Right forelimb (tissue), 1 donor: Measurements from ENCODE around the gene PCCA.
"Not testable (repeated sequence)": the region's sequence is repeated elsewhere in the genome, so short reads cannot be mapped to it uniquely, and the experiment has no call there.

Experiments
- DNase-seq: peaks from one replicate; pipeline ENCODE4 v3.0.0-alpha.2; 2018

PCCA gene

GRCh38 chr13:100262404-100262803 is 173.5 kb downstream of the PCCA start:
- DNase-seq = no peak

GRCh38 chr13:100266026-100266425 is 177.1 kb downstream of the PCCA start:
- DNase-seq = no peak

- DNase-seq = no peak
These were observed 180.9 kb downstream of the PCCA start for GRCh38 chr13:100269837-100270236.

- no peak for DNase-seq
These were observed 184.2 kb downstream of the PCCA start for GRCh38 chr13:100273138-100273537.

- DNase-seq = no peak
These were observed 184.7 kb downstream of the PCCA start for GRCh38 chr13:100273552-100273951.

- no peak for DNase-seq
These were observed 186.1 kb downstream of the PCCA start for GRCh38 chr13:100274942-100275506.

GRCh38 chr13:100275746-100276145 is 186.9 kb downstream of the PCCA start:
- DNase-seq = no peak

GRCh38 chr13:100280681-100281080 is 191.8 kb downstream of the PCCA start:
- DNase-seq = no peak

- not testable (repeated sequence) for DNase-seq
These were observed 193.4 kb downstream of the PCCA start for GRCh38 chr13:100282306-100282705.

- no peak for DNase-seq
These were observed 201.4 kb downstream of the PCCA start for GRCh38 chr13:100290165-100290801.

GRCh38 chr13:100291624-100292023 is 202.7 kb downstream of the PCCA start:
- DNase-seq = no peak

GRCh38 chr13:100297413-100297812 is 208.5 kb downstream of the PCCA start:
- no peak for DNase-seq

- DNase-seq = no peak
These were observed 209.3 kb downstream of the PCCA start for GRCh38 chr13:100298116-100298681.

- DNase-seq = no peak
These were observed 209.8 kb downstream of the PCCA start for GRCh38 chr13:100298691-100299090.

- no peak for DNase-seq
These were observed 211.3 kb downstream of the PCCA start for GRCh38 chr13:100300243-100300642.

- no peak for DNase-seq
These were observed 211.8 kb downstream of the PCCA start for GRCh38 chr13:100300708-100301107.

GRCh38 chr13:100301418-100301817 is 212.5 kb downstream of the PCCA start:
- DNase-seq = no peak

GRCh38 chr13:100302391-100302790 is 213.5 kb downstream of the PCCA start:
- no peak for DNase-seq

GRCh38 chr13:100304229-100304628 is 215.3 kb downstream of the PCCA start:
- no peak for DNase-seq

- DNase-seq = no peak
These were observed 216.5 kb downstream of the PCCA start for GRCh38 chr13:100305398-100305797.

GRCh38 chr13:100306030-100306429 is 217.1 kb downstream of the PCCA start:
- no peak for DNase-seq

GRCh38 chr13:100306434-100306999 is 217.6 kb downstream of the PCCA start:
- DNase-seq = no peak

- DNase-seq = no peak
These were observed 225.4 kb downstream of the PCCA start for GRCh38 chr13:100314132-100314910.

- no peak for DNase-seq
These were observed 226.6 kb downstream of the PCCA start for GRCh38 chr13:100315522-100315921.
